Stimulated activated CD8-positive, alpha-beta memory T cell treated with anti-CD3 and anti-CD28 coated beads, Interleukin-4, amount 100 ng/mL, for 48 hours (primary cell): ENCODE measurements around the gene RYR2.
"Not testable (repeated sequence)": the region's sequence is repeated elsewhere in the genome, so short reads cannot be mapped to it uniquely, and the experiment has no call there.

Experiments used
- DNase-seq: peaks from one replicate; pipeline ENCODE4 v3.0.0-alpha.2; 2020

Gene RYR2

GRCh38 chr1:237817277-237817676 lies 775.3 kb downstream of the RYR2 start:
- no peak for DNase-seq

GRCh38 chr1:237820634-237821033 lies 778.6 kb downstream of the RYR2 start:
- not testable (repeated sequence) for DNase-seq

GRCh38 chr1:237832858-237833257 lies 790.9 kb downstream of the RYR2 start:
- DNase-seq: no peak

- DNase-seq: no peak
Observed at GRCh38 chr1:237834048-237834447, 792.1 kb downstream of the RYR2 start.

- DNase-seq: no peak
Observed at GRCh38 chr1:237834461-237834860, 792.5 kb downstream of the RYR2 start.

- no peak for DNase-seq
Observed at GRCh38 chr1:237838320-237838719, 796.3 kb downstream of the RYR2 start.

- no peak for DNase-seq
Observed at GRCh38 chr1:237838904-237839534, 797.0 kb downstream of the RYR2 start.

- no peak for DNase-seq
Observed at GRCh38 chr1:237841485-237841884, 799.5 kb downstream of the RYR2 start.

- DNase-seq: not testable (repeated sequence)
Observed at GRCh38 chr1:237843516-237843915, 801.5 kb downstream of the RYR2 start.

- peak; percentile 53 for DNase-seq
Observed at GRCh38 chr1:237851210-237851845, 809.3 kb downstream of the RYR2 start.

GRCh38 chr1:237852342-237852741 lies 810.4 kb downstream of the RYR2 start:
- no peak for DNase-seq

- no peak for DNase-seq
Observed at GRCh38 chr1:237857455-237857854, 815.5 kb downstream of the RYR2 start.

- no peak for DNase-seq
Observed at GRCh38 chr1:237858992-237859391, 817.0 kb downstream of the RYR2 start.

- no peak for DNase-seq
Observed at GRCh38 chr1:237861944-237862343, 820.0 kb downstream of the RYR2 start.

GRCh38 chr1:237863234-237863633 lies 821.2 kb downstream of the RYR2 start:
- DNase-seq: no peak

- DNase-seq: peak; percentile 54
Observed at GRCh38 chr1:237864338-237865244, 822.6 kb downstream of the RYR2 start.

GRCh38 chr1:237867380-237867888 lies 825.5 kb downstream of the RYR2 start:
- no peak for DNase-seq

- DNase-seq: no peak
Observed at GRCh38 chr1:237868817-237869600, 827.0 kb downstream of the RYR2 start.

GRCh38 chr1:237873487-237874211 lies 831.7 kb downstream of the RYR2 start:
- DNase-seq: no peak

- DNase-seq: no peak
Observed at GRCh38 chr1:237875291-237875690, 833.3 kb downstream of the RYR2 start.

GRCh38 chr1:237877631-237878030 lies 835.6 kb downstream of the RYR2 start:
- no peak for DNase-seq

GRCh38 chr1:237878406-237878805 lies 836.4 kb downstream of the RYR2 start:
- DNase-seq: no peak
